ENCODE measurements around the gene DNAJC15. TPM values are rescaled to one million over a fixed set of nuclear protein-coding genes. Genes with fewer than 3 reads are reported as not detected.
"Not testable (repeated sequence)": the region's sequence is repeated elsewhere in the genome, so short reads cannot be mapped to it uniquely, and the experiment has no call there.

DNAJC15 gene
- total RNA-seq, 6 donors from 2014 or later: 3.1 to 19.3 (median 9.0) TPM

DNA sequence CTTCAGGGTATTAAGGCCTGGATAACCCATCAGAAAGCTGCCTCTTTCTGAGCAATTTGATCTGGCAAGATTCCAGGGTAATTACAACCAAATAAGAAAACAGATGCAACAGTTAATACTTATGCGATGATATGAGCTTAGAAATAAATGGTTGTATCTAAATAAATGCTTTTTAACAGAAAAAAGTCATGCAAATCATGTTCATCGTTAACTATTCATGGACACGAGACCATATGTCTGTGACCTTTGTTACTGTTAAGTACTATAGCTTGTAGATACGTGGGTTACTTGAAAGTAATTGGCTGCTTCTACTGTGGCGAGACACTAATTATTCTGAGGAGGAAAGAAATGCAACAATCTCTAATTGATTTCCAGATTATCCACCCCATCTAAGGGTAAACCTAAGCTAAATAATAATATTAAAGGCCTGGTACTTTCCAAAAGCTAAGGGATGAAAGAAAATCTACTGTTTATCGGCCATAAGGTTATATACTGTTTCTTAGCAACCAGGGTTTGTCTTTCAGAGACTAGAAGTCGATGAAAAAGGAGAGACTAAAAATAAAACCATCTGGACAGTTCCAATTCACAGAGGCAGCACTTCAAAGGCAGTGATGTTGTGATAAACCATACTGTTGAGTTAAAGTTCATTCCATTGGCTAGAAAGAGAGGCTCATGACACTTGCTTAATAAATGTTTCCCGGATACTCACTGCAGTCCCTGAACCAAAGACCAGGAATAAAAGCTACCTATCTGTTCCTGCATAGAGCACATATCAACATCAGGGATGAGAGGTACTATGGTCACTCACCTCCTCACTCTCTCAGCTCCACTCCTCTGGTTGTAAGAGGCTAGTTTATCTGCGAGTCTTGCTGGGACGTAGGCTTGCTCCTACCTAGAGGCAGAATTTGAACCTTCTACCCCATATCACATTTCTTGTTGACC lies 32.8 kb upstream of the DNAJC15 start:
- peak overlapping the region; percentile 89 to 97 (median 93) for H3K27ac ChIP-seq

DNA sequence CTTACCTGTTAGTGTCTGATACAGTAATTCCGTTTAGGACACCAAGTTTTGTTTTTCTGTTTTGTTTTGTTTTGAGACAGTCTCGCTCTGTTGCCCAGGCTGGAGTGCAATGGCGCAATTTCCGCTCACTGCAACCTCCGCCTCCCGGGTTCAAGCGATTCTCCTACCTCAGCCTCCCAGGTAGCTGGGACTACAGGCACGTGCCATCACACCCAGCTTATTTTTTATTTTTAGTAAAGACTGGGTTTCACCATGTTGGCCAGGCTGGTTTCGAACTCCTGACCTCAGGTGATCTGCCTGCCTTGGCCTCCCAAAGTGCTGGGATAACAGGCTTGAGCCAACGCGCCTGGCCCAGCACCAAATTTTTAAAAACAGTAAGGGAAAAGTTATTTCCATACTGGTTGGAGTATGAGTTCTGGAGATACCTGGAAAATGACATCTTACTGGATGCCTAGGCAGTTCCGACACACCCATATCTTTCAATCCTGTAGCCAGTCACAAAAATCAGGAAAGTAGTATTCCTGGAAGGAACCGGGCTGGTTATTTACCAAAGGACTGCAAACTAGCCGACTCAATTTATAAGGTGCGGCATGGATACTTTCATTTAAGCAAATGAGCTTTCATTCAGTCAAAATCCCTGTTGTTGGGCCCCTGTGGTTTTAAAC lies 32.0 kb upstream of the DNAJC15 start:
- H3K4me1 ChIP-seq: peaks cover 10 to 27% (median 13%) of the 10 kb centered on the region in 4 donors
- DNase-seq, H3K9me3 ChIP-seq, H3K36me3 ChIP-seq, H3K27me3 ChIP-seq: not testable (repeated sequence)
- peak overlapping the region; percentile 89 to 97 (median 93) for H3K27ac ChIP-seq
- 49 to 63% methylated on average over 15 of the region's 15 CpGs for WGBS, 2 donors
- H3K4me3 ChIP-seq: peak overlapping the region; percentile 53 to 80 (median 65)
- ATAC-seq (ENCODE audit: low FRiP score in 2 of 2): peak in 1 of 2 donors; percentile 2

More for the DNA sequence above, 32.8 kb upstream of the DNAJC15 start:
- Histone ChIP-seq H3K27me3 (no peaks in the 10 kb centered on the region), H3K9me3 (no peaks in the 10 kb centered on the region), H3K36me3 (no peaks in the 10 kb centered on the region), H3K4me1 (peaks cover 13 to 27% (median 17%) of the 10 kb centered on the region in 4 donors), H3K4me3 (peak overlapping the region in 3 of 4 donors; percentile 57 to 80 (median 73))
- ATAC-seq (ENCODE audit: low FRiP score in 2 of 2) (no peak), DNase-seq (no peak)
- WGBS, 2 donors: 54 to 60% methylated on average over 10 of the region's 10 CpGs
- no peak for TF ChIP-seq EP300 (IDR thresholded peaks at IDR 0.05)
- no peak for TF ChIP-seq POLR2A (IDR thresholded peaks at IDR 0.05)
- TF ChIP-seq POLR2AphosphoS5 (IDR thresholded peaks at IDR 0.05): no peak
- TF ChIP-seq, protein P1, sequence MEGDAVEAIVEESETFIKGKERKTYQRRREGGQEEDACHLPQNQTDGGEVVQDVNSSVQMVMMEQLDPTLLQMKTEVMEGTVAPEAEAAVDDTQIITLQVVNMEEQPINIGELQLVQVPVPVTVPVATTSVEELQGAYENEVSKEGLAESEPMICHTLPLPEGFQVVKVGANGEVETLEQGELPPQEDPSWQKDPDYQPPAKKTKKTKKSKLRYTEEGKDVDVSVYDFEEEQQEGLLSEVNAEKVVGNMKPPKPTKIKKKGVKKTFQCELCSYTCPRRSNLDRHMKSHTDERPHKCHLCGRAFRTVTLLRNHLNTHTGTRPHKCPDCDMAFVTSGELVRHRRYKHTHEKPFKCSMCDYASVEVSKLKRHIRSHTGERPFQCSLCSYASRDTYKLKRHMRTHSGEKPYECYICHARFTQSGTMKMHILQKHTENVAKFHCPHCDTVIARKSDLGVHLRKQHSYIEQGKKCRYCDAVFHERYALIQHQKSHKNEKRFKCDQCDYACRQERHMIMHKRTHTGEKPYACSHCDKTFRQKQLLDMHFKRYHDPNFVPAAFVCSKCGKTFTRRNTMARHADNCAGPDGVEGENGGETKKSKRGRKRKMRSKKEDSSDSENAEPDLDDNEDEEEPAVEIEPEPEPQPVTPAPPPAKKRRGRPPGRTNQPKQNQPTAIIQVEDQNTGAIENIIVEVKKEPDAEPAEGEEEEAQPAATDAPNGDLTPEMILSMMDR (IDR thresholded peaks at IDR 0.05): no peak

DNA sequence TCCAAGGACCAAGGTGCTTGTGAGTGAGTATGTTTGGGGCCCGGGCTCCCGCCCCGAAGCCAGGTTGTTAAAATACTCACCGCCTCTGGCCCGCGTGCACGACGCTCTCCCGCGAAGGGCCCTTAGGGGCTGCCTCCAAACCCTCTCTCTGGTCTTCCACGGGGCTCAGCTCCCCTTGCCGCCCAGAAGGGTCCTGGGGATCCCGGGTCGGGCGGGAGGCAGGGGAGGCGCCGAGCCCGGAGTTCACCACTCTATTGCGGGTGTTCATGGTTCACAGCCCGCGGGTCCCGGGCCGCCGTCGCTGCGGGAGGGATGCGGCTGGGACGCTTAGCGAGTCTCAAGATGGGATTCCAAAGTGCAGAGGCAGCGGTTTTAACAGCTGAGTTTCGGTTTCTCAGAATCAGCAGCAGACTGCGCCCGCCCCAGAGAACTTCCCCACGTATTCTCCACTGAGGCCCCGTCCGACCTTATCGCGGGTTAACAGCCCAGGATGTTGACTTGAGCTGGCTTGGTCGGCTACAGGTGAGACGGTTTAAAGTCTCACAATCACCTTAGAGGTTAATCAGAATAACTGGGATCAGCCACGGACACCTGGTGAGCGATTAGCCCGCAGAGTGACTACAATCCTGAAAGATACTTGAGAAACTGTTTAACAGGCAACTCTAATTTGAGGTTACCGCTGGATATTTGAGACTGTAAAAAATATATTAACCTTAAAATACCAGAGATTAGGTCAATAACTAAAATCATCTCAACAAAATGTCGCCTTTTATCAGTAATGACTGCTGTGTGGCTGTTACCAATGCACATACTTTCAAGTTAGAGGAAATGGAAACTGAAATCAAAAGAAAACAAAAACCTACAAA lies 31.3 kb upstream of the DNAJC15 start, which contains the start of gene EPSTI1:
EPSTI1 (minus strand) TSS at position 344 of the 866 bp plus-strand sequence; CDS start at position 268, 76 bp downstream.
- DNase-seq (peak; percentile 75 to 92), ATAC-seq (ENCODE audit: low FRiP score in 2 of 2) (peak; percentile 89 to 95)
- no peaks in the 10 kb centered on the region for H3K27me3 ChIP-seq
- H3K36me3 ChIP-seq: no peaks in the 10 kb centered on the region
- peak within 1 kb of the TSS; percentile 89 to 97 (median 93) for H3K27ac ChIP-seq
- H3K4me1 ChIP-seq: peaks cover 10 to 27% (median 13%) of the 10 kb centered on the region in 4 donors
- H3K4me3 ChIP-seq: peak within 1 kb of the TSS; percentile 53 to 80 (median 65)
- WGBS, 2 donors: 1 to 3% methylated on average over 15 to 45 of the region's 45 CpGs
- H3K9me3 ChIP-seq: no peaks in the 10 kb centered on the region
- peak in 2 of 4 donors; percentile 46 to 68 for TF ChIP-seq POLR2A (IDR thresholded peaks at IDR 0.05)
- TF ChIP-seq POLR2AphosphoS5 (IDR thresholded peaks at IDR 0.05): peak; percentile 42 to 64
- TF ChIP-seq, protein P1 (IDR thresholded peaks at IDR 0.05): no peak

DNA sequence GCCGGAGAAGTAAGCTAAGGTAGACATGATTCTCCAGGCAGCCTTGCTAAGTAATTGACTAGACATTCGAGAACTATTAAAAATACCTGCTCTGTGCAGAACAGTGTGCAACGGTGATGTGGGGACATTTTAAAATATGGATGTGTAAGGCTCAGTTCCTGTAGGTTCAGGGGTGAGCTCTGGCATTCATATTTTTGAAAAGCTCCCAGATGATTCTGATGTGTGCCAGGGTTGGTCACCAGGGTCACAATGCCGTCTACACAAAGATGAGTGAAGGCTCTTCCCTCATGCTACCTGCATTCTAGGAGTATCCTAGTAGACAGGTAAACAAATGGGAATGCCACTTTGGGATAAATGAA lies 30.6 kb upstream of the DNAJC15 start:
- WGBS, 2 donors: 35 to 43% methylated on average over 4 of the region's 4 CpGs

More for the DNA sequence above, 30.6 kb upstream of the DNAJC15 start:
- no peak for DNase-seq
- Histone ChIP-seq H3K9me3 (no peaks in the 10 kb centered on the region), H3K36me3 (no peaks in the 10 kb centered on the region), H3K27me3 (no peaks in the 10 kb centered on the region), H3K27ac (peak overlapping the region; percentile 89 to 97 (median 93)), H3K4me3 (peak overlapping the region in 3 of 4 donors; percentile 57 to 80 (median 73)), H3K4me1 (peaks cover 10 to 27% (median 13%) of the 10 kb centered on the region in 4 donors)
- no peak for ATAC-seq (ENCODE audit: low FRiP score in 2 of 2)
- TF ChIP-seq POLR2A (IDR thresholded peaks at IDR 0.05) (no peak), POLR2AphosphoS5 (IDR thresholded peaks at IDR 0.05) (no peak), EP300 (IDR thresholded peaks at IDR 0.05) (no peak)
- TF ChIP-seq, protein P1 (IDR thresholded peaks at IDR 0.05): no peak
